Coronary artery (tissue), 2 donors: Measurements from ENCODE around the gene KRT78.

ENCODE experiments used
- DNase-seq: peaks from one replicate; pipeline ENCODE4 v3.0.0-alpha.2; 2017; ENCODE audit warnings: low spot score
- H3K27ac ChIP-seq, 2 donors: fragments of 200-600 bp; sonication (generic); one replicate each; pipeline ENCODE4 v1.5.1; 2016 to 2019
- H3K4me3 ChIP-seq: fragments of 200-600 bp; sonication (generic); 2 replicates; pipeline ENCODE4 v1.5.1; 2016; ENCODE audit warnings: mild to moderate bottlenecking, moderate library complexity
- CTCF ChIP-seq: fragments of 200-600 bp; sonication (generic); IDR thresholded peaks from one replicate; pipeline ENCODE4 v1.5.1; 2019; ENCODE audit warnings: antibody characterized with exemption

Gene KRT78

GRCh38 chr12:52870361-52871290, 21.8 kb upstream of the KRT78 start:
- H3K27ac ChIP-seq: peak overlapping the region; percentile 48 to 84
- H3K4me3 ChIP-seq: no peak overlapping the region
- DNase-seq: no peak
- no peak for TF ChIP-seq CTCF

- TF ChIP-seq CTCF: no peak
- H3K4me3 ChIP-seq: no peak overlapping the region
- no peak for DNase-seq
- peak overlapping the region in 1 of 2 donors; percentile 28 for H3K27ac ChIP-seq
These were observed 18.8 kb upstream of the KRT78 start for GRCh38 chr12:52867642-52868041.

GRCh38 chr12:52867152-52867551, 18.4 kb upstream of the KRT78 start:
- H3K27ac ChIP-seq: peak overlapping the region in 1 of 2 donors; percentile 28
- no peak for DNase-seq
- no peak for TF ChIP-seq CTCF
- H3K4me3 ChIP-seq: no peak overlapping the region

GRCh38 chr12:52865090-52865944, 16.5 kb upstream of the KRT78 start:
- DNase-seq: no peak
- Histone ChIP-seq H3K4me3 (no peak overlapping the region), H3K27ac (no peak overlapping the region)
- TF ChIP-seq CTCF: peak; percentile 68

GRCh38 chr12:52862023-52862422, 13.2 kb upstream of the KRT78 start:
- no peak for TF ChIP-seq CTCF
- no peak overlapping the region for H3K27ac ChIP-seq

GRCh38 chr12:52861511-52861910, 12.7 kb upstream of the KRT78 start:
- Histone ChIP-seq H3K4me3 (no peak overlapping the region), H3K27ac (no peak overlapping the region)
- DNase-seq: no peak
- no peak for TF ChIP-seq CTCF

More at GRCh38 chr12:52862023-52862422, 13.2 kb upstream of the KRT78 start:
- DNase-seq: no peak
- H3K4me3 ChIP-seq: no peak overlapping the region
